Muscle layer of colon (tissue), 2 donors: Measurements from ENCODE around the gene DCST2.
A peak's percentile ranks its signal among the peaks of the same experiment; 100 is the strongest.
"Not testable (repeated sequence)": the region's sequence is repeated elsewhere in the genome, so short reads cannot be mapped to it uniquely, and the experiment has no call there.

Source experiments
- H3K27ac ChIP-seq: one replicate; pipeline ENCODE4 v1.7.0; 2013; ENCODE audit warnings: low read depth, mild to moderate bottlenecking, low read length, moderate library complexity
- H3K27me3 ChIP-seq, 2 donors: one replicate each; pipeline ENCODE4 v1.7.0; 2013; ENCODE audit warnings: low read length in 2 of 2, mild to moderate bottlenecking in 2 of 2; ENCODE audit not compliant: insufficient read depth in 2 of 2, control insufficient read depth in 1 of 2
- H3K36me3 ChIP-seq: one replicate; pipeline ENCODE4 v1.7.0; 2013; ENCODE audit warnings: mild to moderate bottlenecking, low read length; ENCODE audit not compliant: insufficient read depth
- H3K4me1 ChIP-seq: one replicate; pipeline ENCODE4 v1.7.0; 2013; ENCODE audit warnings: mild to moderate bottlenecking, low read length; ENCODE audit not compliant: insufficient read depth
- H3K4me3 ChIP-seq, 2 donors: one replicate each; pipeline ENCODE4 v1.7.0; 2013; ENCODE audit warnings: low read length in 2 of 2, low read depth in 1 of 2, mild to moderate bottlenecking in 1 of 2, moderate library complexity in 1 of 2
- H3K9ac ChIP-seq: one replicate; pipeline ENCODE4 v1.7.0; 2013; ENCODE audit warnings: low read length
- H3K9me3 ChIP-seq: one replicate; pipeline ENCODE4 v1.7.0; 2013; ENCODE audit warnings: mild to moderate bottlenecking, low read length
- donor health status: abdominal sarcoma.
- donor health status: Adenocarcinoma of cecum.

DCST2 gene

GRCh38 chr1:154998818-154999570 is 34.6 kb downstream of the DCST2 start:
- Histone ChIP-seq H3K4me3 (peak overlapping the region; percentile 52 to 75), H3K27ac (peak overlapping the region; percentile 95), H3K9me3 (no peaks in the 10 kb centered on the region), H3K27me3 (no peaks in the 10 kb centered on the region), H3K9ac (no peak overlapping the region), H3K36me3 (no peaks in the 10 kb centered on the region), H3K4me1 (peaks cover 7% of the 10 kb centered on the region)

- Histone ChIP-seq H3K9me3 (no peaks in the 10 kb centered on the region), H3K27ac (no peak overlapping the region), H3K27me3 (no peaks in the 10 kb centered on the region), H3K36me3 (no peaks in the 10 kb centered on the region), H3K4me1 (peaks cover 6% of the 10 kb centered on the region), H3K4me3 (no peak overlapping the region), H3K9ac (no peak overlapping the region)
Measured at GRCh38 chr1:154998201-154998780, 35.3 kb downstream of the DCST2 start.

GRCh38 chr1:154996966-154997701 is 36.4 kb downstream of the DCST2 start:
- H3K27ac ChIP-seq, result no peak overlapping the region
- no peaks in the 10 kb centered on the region for H3K36me3 ChIP-seq
- no peak overlapping the region for H3K9ac ChIP-seq
- H3K4me3 ChIP-seq, result no peak overlapping the region
- H3K9me3 ChIP-seq, result no peaks in the 10 kb centered on the region
- peaks cover 6% of the 10 kb centered on the region for H3K4me1 ChIP-seq
- H3K27me3 ChIP-seq, result no peaks in the 10 kb centered on the region

GRCh38 chr1:154995301-154995983 is 38.1 kb downstream of the DCST2 start:
- H3K9ac ChIP-seq, H3K4me1 ChIP-seq, H3K27ac ChIP-seq, H3K9me3 ChIP-seq, H3K4me3 ChIP-seq, H3K36me3 ChIP-seq, H3K27me3 ChIP-seq: not testable (repeated sequence)

GRCh38 chr1:154994591-154994990 is 39.0 kb downstream of the DCST2 start:
- Histone ChIP-seq H3K9ac (no peak overlapping the region), H3K27ac (no peak overlapping the region), H3K4me3 (no peak overlapping the region), H3K36me3 (peaks cover 9% of the 10 kb centered on the region), H3K9me3 (no peaks in the 10 kb centered on the region), H3K27me3 (no peaks in the 10 kb centered on the region), H3K4me1 (peaks cover under 1% of the 10 kb centered on the region)

GRCh38 chr1:154994269-154994587 is 39.4 kb downstream of the DCST2 start:
- H3K9me3 ChIP-seq, result no peaks in the 10 kb centered on the region
- H3K27me3 ChIP-seq, result no peaks in the 10 kb centered on the region
- H3K27ac ChIP-seq, result no peak overlapping the region
- H3K36me3 ChIP-seq, result peaks cover 13% of the 10 kb centered on the region
- H3K9ac ChIP-seq, result no peak overlapping the region
- no peak overlapping the region for H3K4me3 ChIP-seq
- H3K4me1 ChIP-seq, result no peaks in the 10 kb centered on the region

GRCh38 chr1:154993572-154994268 is 39.9 kb downstream of the DCST2 start, which contains the start of gene LENEP:
LENEP (plus strand) TSS chr1:154993586; CDS start chr1:154993608, 22 bp downstream.
- Histone ChIP-seq H3K27ac (no peak within 1 kb of the TSS), H3K4me1 (no peaks in the 10 kb centered on the region), H3K27me3 (no peaks in the 10 kb centered on the region), H3K36me3 (peaks cover 18% of the 10 kb centered on the region), H3K9ac (no peak within 1 kb of the TSS), H3K4me3 (no peak within 1 kb of the TSS), H3K9me3 (no peaks in the 10 kb centered on the region)

GRCh38 chr1:154992721-154993571 is 40.6 kb downstream of the DCST2 start:
- no peaks in the 10 kb centered on the region for H3K4me1 ChIP-seq
- H3K9ac ChIP-seq, result no peak overlapping the region
- H3K27me3 ChIP-seq, result no peaks in the 10 kb centered on the region
- no peaks in the 10 kb centered on the region for H3K9me3 ChIP-seq
- peaks cover 26% of the 10 kb centered on the region for H3K36me3 ChIP-seq
- H3K27ac ChIP-seq, result no peak overlapping the region
- no peak overlapping the region for H3K4me3 ChIP-seq

GRCh38 chr1:154990276-154990675 is 43.3 kb downstream of the DCST2 start:
- no peaks in the 10 kb centered on the region for H3K9me3 ChIP-seq
- H3K36me3 ChIP-seq, result peaks cover 29% of the 10 kb centered on the region
- no peak overlapping the region for H3K9ac ChIP-seq
- H3K4me1 ChIP-seq, result no peaks in the 10 kb centered on the region
- H3K27me3 ChIP-seq, result no peaks in the 10 kb centered on the region
- no peak overlapping the region for H3K27ac ChIP-seq
- no peak overlapping the region for H3K4me3 ChIP-seq

- Histone ChIP-seq H3K27ac (no peak overlapping the region), H3K4me3 (no peak overlapping the region), H3K4me1 (no peaks in the 10 kb centered on the region), H3K9me3 (no peaks in the 10 kb centered on the region), H3K9ac (no peak overlapping the region), H3K27me3 (no peaks in the 10 kb centered on the region), H3K36me3 (peaks cover 29% of the 10 kb centered on the region)
Measured at GRCh38 chr1:154989195-154989860, 44.3 kb downstream of the DCST2 start.
